Fibroblast of mammary gland (primary cell): ENCODE measurements around the gene GGN.

ENCODE experiments used
- DNase-seq: peaks from one replicate; pipeline ENCODE4 v3.0.0-alpha.2; 2010; ENCODE audit warnings: low read depth
- H3K4me3 ChIP-seq: 2 replicates; pipeline ENCODE4 v1.5.1; 2011; ENCODE audit warnings: low read depth, mild to moderate bottlenecking, low read length, moderate library complexity; ENCODE audit not compliant: control insufficient read depth
- TF ChIP-seq, protein P1 (sequence below): conservative IDR thresholded peaks from 2 replicates; pipeline ENCODE4 v1.5.1; 2011; ENCODE audit warnings: low read depth, low read length, inconsistent platforms; ENCODE audit not compliant: control insufficient read depth, insufficient read depth

The GGN gene

GRCh38 chr19:38362076-38362945, 25.5 kb downstream of the GGN start:
- peak; percentile 37 for DNase-seq
- peak overlapping the region; percentile 53 for H3K4me3 ChIP-seq
- TF ChIP-seq, protein P1, sequence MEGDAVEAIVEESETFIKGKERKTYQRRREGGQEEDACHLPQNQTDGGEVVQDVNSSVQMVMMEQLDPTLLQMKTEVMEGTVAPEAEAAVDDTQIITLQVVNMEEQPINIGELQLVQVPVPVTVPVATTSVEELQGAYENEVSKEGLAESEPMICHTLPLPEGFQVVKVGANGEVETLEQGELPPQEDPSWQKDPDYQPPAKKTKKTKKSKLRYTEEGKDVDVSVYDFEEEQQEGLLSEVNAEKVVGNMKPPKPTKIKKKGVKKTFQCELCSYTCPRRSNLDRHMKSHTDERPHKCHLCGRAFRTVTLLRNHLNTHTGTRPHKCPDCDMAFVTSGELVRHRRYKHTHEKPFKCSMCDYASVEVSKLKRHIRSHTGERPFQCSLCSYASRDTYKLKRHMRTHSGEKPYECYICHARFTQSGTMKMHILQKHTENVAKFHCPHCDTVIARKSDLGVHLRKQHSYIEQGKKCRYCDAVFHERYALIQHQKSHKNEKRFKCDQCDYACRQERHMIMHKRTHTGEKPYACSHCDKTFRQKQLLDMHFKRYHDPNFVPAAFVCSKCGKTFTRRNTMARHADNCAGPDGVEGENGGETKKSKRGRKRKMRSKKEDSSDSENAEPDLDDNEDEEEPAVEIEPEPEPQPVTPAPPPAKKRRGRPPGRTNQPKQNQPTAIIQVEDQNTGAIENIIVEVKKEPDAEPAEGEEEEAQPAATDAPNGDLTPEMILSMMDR, result no peak

DNA sequence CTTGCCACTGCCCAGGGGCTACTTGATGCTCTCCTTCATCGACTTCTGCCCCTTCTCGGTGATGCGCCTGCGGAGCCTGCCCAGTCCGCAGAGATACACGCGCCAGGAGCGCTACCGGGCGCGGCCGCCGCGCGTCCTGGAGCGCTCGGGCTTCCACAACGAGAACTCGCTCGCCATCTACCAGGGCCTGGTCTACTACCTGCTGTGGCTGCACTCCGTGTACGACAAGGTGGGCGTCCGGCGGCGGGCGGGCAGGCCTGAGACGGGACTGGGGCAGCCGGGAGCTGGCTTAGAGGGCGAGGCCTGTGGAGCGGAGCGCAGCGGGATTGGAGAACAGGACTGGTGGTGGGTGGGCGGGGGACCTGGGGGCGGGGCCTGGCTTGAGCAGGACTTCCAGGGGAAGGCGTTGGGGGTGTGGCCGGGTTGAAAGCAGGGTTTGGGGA, 26.2 kb downstream of the GGN start:
- H3K4me3 ChIP-seq, result peak overlapping the region; percentile 53
- TF ChIP-seq, protein P1, result no peak
- peak; percentile 52 for DNase-seq

DNA sequence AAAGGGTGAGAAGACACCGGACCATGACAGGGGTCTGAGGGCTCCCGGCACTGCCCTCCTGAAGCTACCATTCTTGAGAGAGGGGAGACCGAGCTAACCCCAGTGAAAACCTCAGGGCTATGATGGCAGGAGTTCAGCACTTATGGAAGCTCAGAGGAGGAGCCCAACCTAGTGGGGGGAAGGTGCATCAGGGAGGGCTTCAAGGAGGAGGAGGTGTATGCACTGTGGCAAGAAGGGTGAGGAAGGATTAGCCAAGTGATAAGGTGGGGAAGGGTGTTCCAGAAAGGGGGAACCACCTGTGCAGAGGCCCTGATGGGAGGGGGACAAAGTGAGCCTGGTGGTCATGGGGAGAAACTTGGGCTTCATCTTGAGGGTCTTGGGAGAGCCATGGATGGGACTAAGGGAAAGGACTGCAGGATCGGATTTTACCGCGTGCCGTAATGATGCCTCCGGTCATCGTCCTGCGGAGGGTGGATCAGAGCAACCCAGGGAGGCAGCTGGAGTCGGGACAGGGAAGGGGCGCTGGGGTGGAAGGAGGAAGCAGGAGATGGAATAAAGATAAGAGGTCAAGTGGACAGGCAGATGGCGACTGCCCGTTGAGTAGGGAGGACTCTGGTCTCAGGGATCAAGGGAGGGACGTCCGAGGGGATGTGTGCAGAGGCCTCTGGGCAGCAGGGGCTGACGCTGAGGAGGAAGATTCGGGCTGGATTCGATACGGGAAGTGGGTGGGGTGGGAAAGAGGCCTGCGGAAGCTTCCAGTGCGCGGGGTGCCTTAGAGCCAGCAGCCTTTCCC, 26.8 kb downstream of the GGN start:
- DNase-seq, result no peak
- TF ChIP-seq, protein P1, result no peak

GRCh38 chr19:38360351-38360750, 27.5 kb downstream of the GGN start:
- no peak overlapping the region for H3K4me3 ChIP-seq
- no peak for DNase-seq
- TF ChIP-seq, protein P1, result no peak

More for the DNA sequence above, 26.8 kb downstream of the GGN start:
- H3K4me3 ChIP-seq, result peak overlapping the region; percentile 53

DNA sequence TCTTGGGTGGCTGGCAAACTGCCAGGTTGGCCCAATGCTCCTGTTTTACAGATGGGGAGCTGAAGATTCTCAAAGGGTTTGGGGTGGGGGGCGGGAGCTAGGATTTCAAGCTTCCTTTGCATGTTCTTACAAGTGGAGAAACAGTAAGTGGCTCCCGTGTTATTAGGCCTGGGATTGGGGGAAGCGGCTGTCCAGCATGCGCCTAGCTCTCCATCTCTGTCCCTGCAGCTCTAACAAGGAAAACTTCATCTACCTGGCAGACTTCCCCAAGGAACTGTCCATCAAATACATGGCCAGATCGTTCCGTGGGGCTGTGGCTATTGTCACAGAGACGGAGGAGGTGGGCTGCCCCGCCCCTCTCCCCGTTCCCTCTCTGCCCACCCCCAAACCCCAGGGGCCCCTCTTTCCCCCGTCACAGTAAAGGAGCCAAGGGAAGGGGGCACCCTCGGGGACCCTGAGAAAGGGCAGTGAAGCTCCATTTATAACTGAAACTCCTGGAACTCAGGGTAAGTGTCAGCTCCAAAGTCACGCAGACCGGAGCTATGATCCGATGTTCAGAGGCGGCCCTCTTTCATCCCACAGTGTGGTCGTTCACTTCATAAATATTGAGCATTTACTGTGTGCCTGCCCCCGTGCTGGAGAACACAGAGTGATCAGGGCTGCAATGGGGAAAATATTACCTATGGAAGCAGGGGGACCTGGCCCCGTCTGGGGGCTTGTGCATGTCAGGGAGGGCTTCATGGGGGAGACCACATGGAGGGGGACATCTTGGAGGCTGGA, 28.4 kb downstream of the GGN start:
- no peak for DNase-seq

DNA sequence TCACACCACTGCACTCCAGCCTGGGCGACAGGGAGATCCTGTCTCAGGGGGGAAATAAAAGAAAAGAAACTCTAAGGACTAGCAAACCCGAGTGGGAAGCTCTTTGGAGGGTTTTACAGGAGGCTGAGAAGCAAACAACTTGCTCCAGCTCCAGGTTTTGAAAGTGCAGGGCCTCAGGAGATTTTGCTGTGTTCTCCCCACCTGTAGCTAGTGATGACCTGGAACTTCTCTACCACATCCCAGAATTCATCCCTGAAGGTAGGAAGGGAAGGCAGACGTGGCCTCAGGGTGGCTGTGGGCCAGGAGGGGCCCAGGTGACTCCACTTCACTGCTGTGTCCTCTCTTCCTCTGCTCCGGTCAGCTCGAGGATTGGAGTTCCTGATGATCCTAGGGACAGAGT, 29.8 kb downstream of the GGN start:
- no peak overlapping the region for H3K4me3 ChIP-seq
- no peak for DNase-seq
- TF ChIP-seq, protein P1, result no peak

More for the DNA sequence above, 28.4 kb downstream of the GGN start:
- no peak overlapping the region for H3K4me3 ChIP-seq
- TF ChIP-seq, protein P1, result no peak
